HEK293 (cell line): ENCODE data around the gene RIPK4.

ENCODE experiments used
- CTCF ChIA-PET: fragments of 350-600 bp; formaldehyde crosslinking; extraction: SDS; loops from one replicate; lab custom pipeline; 2021; ENCODE audit warnings: antibody characterized with exemption; lab: Yijun Ruan, JAX
- POLR2A ChIA-PET: fragments of 300-600 bp; formaldehyde crosslinking; extraction: SDS; loops from one replicate; lab custom pipeline; 2020; ENCODE audit warnings: antibody characterized with exemption, inconsistent platforms; lab: Yijun Ruan, JAX
- H3K27ac ChIP-seq: fragments of 200-500 bp; sonication (Bioruptor generic); 2 replicates; pipeline ENCODE4 v1.5.1; 2014; ENCODE audit warnings: low read depth, low read length, control low read depth, inconsistent platforms; ENCODE audit errors: extremely low read depth
- H3K36me3 ChIP-seq, 2 experiments: fragments of 200-500 bp in 1 of 2; sonication (Bioruptor generic) in 1 of 2; 1 replicate in 1 of 2; 2 replicates in 1 of 2; pipeline ENCODE4 v1.5.1; 2014 to 2017; ENCODE audit warnings: inconsistent platforms in 2 of 2, low read length in 2 of 2; ENCODE audit not compliant: control insufficient read depth in 2 of 2, insufficient read depth in 1 of 2
- H3K4me1 ChIP-seq: fragments of 200-500 bp; sonication (Bioruptor generic); 2 replicates; pipeline ENCODE4 v1.5.1; 2014; ENCODE audit warnings: mild to moderate bottlenecking, low read length, inconsistent platforms; ENCODE audit not compliant: control insufficient read depth, insufficient read depth
- H3K4me3 ChIP-seq: 2 replicates; pipeline ENCODE4 v1.5.1; 2011; ENCODE audit warnings: low read depth, mild to moderate bottlenecking, control low read depth, low read length, moderate library complexity
- H3K9me3 ChIP-seq: fragments of 200-500 bp; sonication (Bioruptor generic); 2 replicates; pipeline ENCODE4 v1.5.1; 2014; ENCODE audit warnings: low read depth, low read length, inconsistent platforms; ENCODE audit not compliant: control insufficient read depth, insufficient read depth
- EGR2 ChIP-seq: fragments of 450-650 bp; formaldehyde crosslinking; IDR thresholded peaks from 2 replicates; pipeline ENCODE4 v1.5.1; 2016; ENCODE audit warnings: low read depth, missing biosample characterization, missing genetic modification characterization
- KLF1 ChIP-seq: fragments of 450-650 bp; formaldehyde crosslinking; IDR thresholded peaks from 2 replicates; pipeline ENCODE4 v1.5.1; 2016; ENCODE audit warnings: missing biosample characterization, missing genetic modification characterization
- MYNN ChIP-seq: fragments of 450-650 bp; formaldehyde crosslinking; IDR thresholded peaks from 2 replicates; pipeline ENCODE4 v1.5.1; 2016; ENCODE audit warnings: missing biosample characterization, missing genetic modification characterization, borderline replicate concordance
- SP2 ChIP-seq: fragments of 450-650 bp; formaldehyde crosslinking; IDR thresholded peaks from 2 replicates; pipeline ENCODE4 v1.5.1; 2016; ENCODE audit warnings: missing biosample characterization, missing genetic modification characterization
- SP3 ChIP-seq: fragments of 450-650 bp; formaldehyde crosslinking; IDR thresholded peaks from 2 replicates; pipeline ENCODE4 v1.5.1; 2016; ENCODE audit warnings: missing biosample characterization, missing genetic modification characterization
- TRIM28 ChIP-seq: IDR thresholded peaks from 2 replicates; pipeline ENCODE4 v1.6.1; 2011; ENCODE audit warnings: low read length, control low read depth, borderline replicate concordance
- ZFHX2 ChIP-seq: fragments of 450-650 bp; formaldehyde crosslinking; conservative IDR thresholded peaks from 2 replicates; pipeline ENCODE4 v1.5.1; 2016; ENCODE audit warnings: missing biosample characterization, missing genetic modification characterization
- ZNF239 ChIP-seq: fragments of 450-650 bp; formaldehyde crosslinking; IDR thresholded peaks from 2 replicates; pipeline ENCODE4 v1.5.1; 2016; ENCODE audit warnings: missing biosample characterization, missing genetic modification characterization
- ZNF248 ChIP-seq: fragments of 450-650 bp; formaldehyde crosslinking; IDR thresholded peaks from 2 replicates; pipeline ENCODE4 v1.5.1; 2017; ENCODE audit warnings: missing biosample characterization, missing genetic modification characterization
- ZNF311 ChIP-seq: fragments of 450-650 bp; formaldehyde crosslinking; IDR thresholded peaks from 2 replicates; pipeline ENCODE4 v1.5.1; 2017; ENCODE audit warnings: missing biosample characterization, missing genetic modification characterization, borderline replicate concordance
- ZNF449 ChIP-seq: fragments of 450-650 bp; formaldehyde crosslinking; IDR thresholded peaks from 2 replicates; pipeline ENCODE4 v1.5.1; 2017; ENCODE audit warnings: missing biosample characterization, mild to moderate bottlenecking, missing genetic modification characterization, moderate library complexity
- ZNF514 ChIP-seq: fragments of 450-650 bp; formaldehyde crosslinking; IDR thresholded peaks from 2 replicates; pipeline ENCODE4 v1.5.1; 2016; ENCODE audit warnings: missing biosample characterization, missing genetic modification characterization
- ZNF518A ChIP-seq: fragments of 450-650 bp; formaldehyde crosslinking; conservative IDR thresholded peaks from 2 replicates; pipeline ENCODE4 v1.5.1; 2016; ENCODE audit warnings: low read depth, missing biosample characterization, missing genetic modification characterization
- ZNF629 ChIP-seq: fragments of 450-650 bp; formaldehyde crosslinking; IDR thresholded peaks from 2 replicates; pipeline ENCODE4 v1.5.1; 2017; ENCODE audit warnings: missing biosample characterization, missing genetic modification characterization
- ZNF660 ChIP-seq: fragments of 450-650 bp; IDR thresholded peaks from 2 replicates; pipeline ENCODE4 v1.5.1; 2018; ENCODE audit warnings: missing biosample characterization, mild to moderate bottlenecking, missing genetic modification characterization
- ZNF768 ChIP-seq: fragments of 450-650 bp; formaldehyde crosslinking; IDR thresholded peaks from 2 replicates; pipeline ENCODE4 v1.5.1; 2018; ENCODE audit warnings: missing biosample characterization, mild to moderate bottlenecking, missing genetic modification characterization

The RIPK4 gene

GRCh38 chr21:41710823-41711160, 56.1 kb downstream of the RIPK4 start:
- TF ChIP-seq ZNF768 (tag by site-specific recombination) (no peak), SP3 (tag by site-specific recombination) (no peak), EGR2 (tag by site-specific recombination) (peak; percentile 84), TRIM28 (no peak), ZFHX2 (peak; percentile 55)
- POLR2A ChIA-PET = no interaction called here
- no peaks in the 10 kb centered on the region for H3K9me3 ChIP-seq
- no peaks in the 10 kb centered on the region for H3K36me3 ChIP-seq
- H3K4me1 ChIP-seq = peaks cover 5% of the 10 kb centered on the region; the same call in 1 of the 2 replicates
- no peak overlapping the region for H3K27ac ChIP-seq
- CTCF ChIA-PET = interaction anchor here (0.7 kb wide), 1 partner anchor 10 kb away, joined by 4 read pairs; no protein-coding TSS in a partner anchor
- H3K4me3 ChIP-seq = no peak overlapping the region

GRCh38 chr21:41709965-41710822, 56.7 kb downstream of the RIPK4 start:
- Histone ChIP-seq H3K9me3 (no peaks in the 10 kb centered on the region), H3K27ac (no peak overlapping the region)
- TF ChIP-seq ZNF518A (tag by site-specific recombination) (no peak), ZFHX2 (no peak), ZNF311 (tag by site-specific recombination) (no peak), ZNF449 (tag by site-specific recombination) (peak; percentile 47; the same call in 1 of the 2 replicates), KLF1 (tag by site-specific recombination) (peak; percentile 72), ZNF248 (tag by site-specific recombination) (no peak), ZNF239 (peak; percentile 66; the same call in 1 of the 2 replicates), ZNF629 (no peak), MYNN (tag by site-specific recombination) (no peak)
- TF ChIP-seq, all 188 proteins: peak for 3
- Histone ChIP-seq H3K36me3 (no peaks in the 10 kb centered on the region), H3K4me1 (peaks cover 5% of the 10 kb centered on the region; the same call in 1 of the 2 replicates), H3K4me3 (no peak overlapping the region)
- CTCF ChIA-PET = interaction anchor here (0.7 to 0.9 kb wide), 2 partner anchors 11 to 427 kb away, joined by 3 to 4 read pairs; no protein-coding TSS in a partner anchor
- POLR2A ChIA-PET = no interaction called here

GRCh38 chr21:41709166-41709565, 57.7 kb downstream of the RIPK4 start:
- no peak for TF ChIP-seq ZNF514
- no peak for TF ChIP-seq SP2 (tag by site-specific recombination)
- TF ChIP-seq EGR2 (tag by site-specific recombination) = peak; percentile 64
- no peak for TF ChIP-seq ZNF660 (tag by site-specific recombination)
- TF ChIP-seq, all 188 proteins: peak for 1

More at GRCh38 chr21:41709166-41709565, 57.7 kb downstream of the RIPK4 start:
- Histone ChIP-seq H3K4me3 (no peak overlapping the region), H3K4me1 (peaks cover 5% of the 10 kb centered on the region; the same call in 1 of the 2 replicates), H3K36me3 (no peaks in the 10 kb centered on the region), H3K9me3 (no peaks in the 10 kb centered on the region), H3K27ac (no peak overlapping the region)
- ChIA-PET POLR2A (no interaction called here), CTCF (interaction anchor here (0.9 kb wide), 1 partner anchor 426 kb away, joined by 3 read pairs; no protein-coding TSS in a partner anchor)
